ENCODE measurements around the gene ZNF254.

- TF ChIP-seq JUN (IDR thresholded peaks at IDR 0.05) (no peak), REST (IDR thresholded peaks at IDR 0.05) (no peak), EP300 (IDR thresholded peaks at IDR 0.05) (no peak)
- TF ChIP-seq, protein P1, sequence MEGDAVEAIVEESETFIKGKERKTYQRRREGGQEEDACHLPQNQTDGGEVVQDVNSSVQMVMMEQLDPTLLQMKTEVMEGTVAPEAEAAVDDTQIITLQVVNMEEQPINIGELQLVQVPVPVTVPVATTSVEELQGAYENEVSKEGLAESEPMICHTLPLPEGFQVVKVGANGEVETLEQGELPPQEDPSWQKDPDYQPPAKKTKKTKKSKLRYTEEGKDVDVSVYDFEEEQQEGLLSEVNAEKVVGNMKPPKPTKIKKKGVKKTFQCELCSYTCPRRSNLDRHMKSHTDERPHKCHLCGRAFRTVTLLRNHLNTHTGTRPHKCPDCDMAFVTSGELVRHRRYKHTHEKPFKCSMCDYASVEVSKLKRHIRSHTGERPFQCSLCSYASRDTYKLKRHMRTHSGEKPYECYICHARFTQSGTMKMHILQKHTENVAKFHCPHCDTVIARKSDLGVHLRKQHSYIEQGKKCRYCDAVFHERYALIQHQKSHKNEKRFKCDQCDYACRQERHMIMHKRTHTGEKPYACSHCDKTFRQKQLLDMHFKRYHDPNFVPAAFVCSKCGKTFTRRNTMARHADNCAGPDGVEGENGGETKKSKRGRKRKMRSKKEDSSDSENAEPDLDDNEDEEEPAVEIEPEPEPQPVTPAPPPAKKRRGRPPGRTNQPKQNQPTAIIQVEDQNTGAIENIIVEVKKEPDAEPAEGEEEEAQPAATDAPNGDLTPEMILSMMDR (IDR thresholded peaks at IDR 0.05), result no peak
These were observed 33.4 kb upstream of the ZNF254 start for GRCh38 chr19:24053601-24054000.
